SK-N-SH (cell line): ENCODE data around the gene RCOR1. TPM values are rescaled to one million over a fixed set of nuclear protein-coding genes. Genes with fewer than 3 reads are reported as not detected.

Experiments
- CTCF ChIA-PET: fragments of 300-600, 350-600 bp; formaldehyde crosslinking; extraction: SDS; loops from one replicate; lab custom pipeline; 2021; lab: Yijun Ruan, JAX
- POLR2A ChIA-PET: fragments of 350-600 bp; sonication (Branson Sonifier 250); formaldehyde crosslinking; extraction: SDS; loops from one replicate; lab custom pipeline; 2020; ENCODE audit warnings: antibody characterized with exemption, inconsistent platforms; lab: Yijun Ruan, JAX
- DNase-seq: peaks from one replicate; pipeline ENCODE4 v3.0.0; 2012
- H2AFZ ChIP-seq: fragments of 200-600 bp; sonication (generic); 2 replicates; pipeline ENCODE4 v1.8.1; 2016; ENCODE audit warnings: antibody characterized with exemption, mild to moderate bottlenecking, low read depth
- H3F3A ChIP-seq: fragments of 200-600 bp; sonication (generic); replicated peaks from 2 replicates; pipeline ENCODE3; 2016; ENCODE audit warnings: antibody characterized with exemption, mild to moderate bottlenecking; ENCODE audit not compliant: insufficient read depth
- H3K27ac ChIP-seq, 2 experiments: fragments of 200-500 bp in 1 of 2; fragments of 200-600 bp in 1 of 2; sonication (Bioruptor generic) in 1 of 2; sonication (generic), shearing (Covaris generic) in 1 of 2; 2 replicates each; pipeline versions ENCODE4 v1.5.1 to v1.6.1; 2014 to 2016; ENCODE audit warnings: low read depth in 2 of 2, inconsistent platforms in 1 of 2, low read length in 1 of 2, mild to moderate bottlenecking in 1 of 2, mixed read lengths in 1 of 2
- H3K27me3 ChIP-seq: fragments of 200-600 bp; sonication (generic), shearing (Covaris generic); 2 replicates; pipeline ENCODE4 v1.6.1; 2016; ENCODE audit warnings: mixed run types; ENCODE audit not compliant: insufficient read depth
- H3K36me3 ChIP-seq, 2 experiments: fragments of 200-500 bp in 1 of 2; fragments of 200-600 bp in 1 of 2; sonication (Bioruptor generic) in 1 of 2; sonication (generic) in 1 of 2; replicated peaks in 1 of 2; 2 replicates each; pipeline versions ENCODE3 to v1.5.1; 2014 to 2016; ENCODE audit warnings: low read length in 1 of 2, mild to moderate bottlenecking in 1 of 2; ENCODE audit not compliant: insufficient read depth in 2 of 2, control insufficient read depth in 1 of 2
- H3K4me1 ChIP-seq, 2 experiments: fragments of 200-500 bp in 1 of 2; fragments of 200-600 bp in 1 of 2; sonication (Bioruptor generic) in 1 of 2; sonication (generic), shearing (Covaris generic) in 1 of 2; 2 replicates each; pipeline versions ENCODE4 v1.5.1 to v1.6.1; 2014 to 2016; ENCODE audit warnings: low read depth in 1 of 2, low read length in 1 of 2, mixed run types in 1 of 2; ENCODE audit not compliant: insufficient read depth in 2 of 2, control insufficient read depth in 1 of 2
- H3K4me2 ChIP-seq: fragments of 200-600 bp; sonication (generic), shearing (Covaris generic); 2 replicates; pipeline ENCODE4 v1.6.1; 2017; ENCODE audit warnings: mixed run types
- H3K4me3 ChIP-seq, 2 experiments: fragments of 200-500 bp in 1 of 2; fragments of 200-600 bp in 1 of 2; sonication (Bioruptor generic) in 1 of 2; sonication (generic), shearing (Covaris generic) in 1 of 2; 2 replicates each; pipeline versions ENCODE4 v1.5.1 to v1.8.1; 2014 to 2016; ENCODE audit warnings: low read depth in 2 of 2, inconsistent platforms in 1 of 2, low read length in 1 of 2, mild to moderate bottlenecking in 1 of 2, mixed read lengths in 1 of 2, moderate library complexity in 1 of 2
- H3K79me2 ChIP-seq: fragments of 200-600 bp; sonication (generic); 2 replicates; pipeline ENCODE4 v1.8.1; 2017; ENCODE audit warnings: mild to moderate bottlenecking; ENCODE audit not compliant: insufficient read depth
- H3K9ac ChIP-seq: fragments of 200-600 bp; sonication (generic); 2 replicates; pipeline ENCODE4 v1.6.1; 2017; ENCODE audit warnings: mixed run types
- H3K9me2 ChIP-seq: fragments of 200-600 bp; sonication (generic); 2 replicates; pipeline ENCODE4 v1.6.1; 2017; ENCODE audit warnings: mixed run types
- H3K9me3 ChIP-seq: fragments of 200-600 bp; sonication (generic); 2 replicates; pipeline ENCODE4 v1.6.1; 2017; ENCODE audit warnings: mixed run types, mild to moderate bottlenecking, moderate library complexity
- H4K20me1 ChIP-seq: fragments of 200-600 bp; sonication (generic); 2 replicates; pipeline ENCODE4 v1.6.1; 2017; ENCODE audit warnings: mild to moderate bottlenecking, mixed run types; ENCODE audit not compliant: insufficient read depth
- ELF1 ChIP-seq: IDR thresholded peaks from 2 replicates; pipeline ENCODE4 v1.4.0; 2012
- EP300 ChIP-seq, 2 experiments: IDR thresholded peaks; 2 replicates each; pipeline versions ENCODE4 v1.4.0 to v1.6.1; 2012; ENCODE audit warnings: borderline replicate concordance in 1 of 2, low read depth in 1 of 2, low read length in 1 of 2
- FOSL2 ChIP-seq: IDR thresholded peaks from 2 replicates; pipeline ENCODE4 v1.4.0; 2012; ENCODE audit warnings: low read depth, mild to moderate bottlenecking, moderate library complexity, borderline replicate concordance
- FOXJ3 ChIP-seq: sonication (generic); formaldehyde crosslinking; IDR thresholded peaks from 2 replicates; pipeline ENCODE4 v1.5.1; 2020; ENCODE audit warnings: mild to moderate bottlenecking, missing genetic modification reagents
- FOXM1 ChIP-seq: IDR thresholded peaks from 2 replicates; pipeline ENCODE4 v1.4.0; 2012; ENCODE audit warnings: low read depth, mild to moderate bottlenecking
- JUND ChIP-seq: IDR thresholded peaks from 2 replicates; pipeline ENCODE4 v1.4.0; 2012
- NFIC ChIP-seq: IDR thresholded peaks from 2 replicates; pipeline ENCODE4 v1.4.0; 2012; ENCODE audit warnings: borderline replicate concordance
- NRF1 ChIP-seq: IDR thresholded peaks from 2 replicates; pipeline ENCODE4 v1.6.1; 2012; ENCODE audit warnings: low read depth, mild to moderate bottlenecking, low read length
- RAD21 ChIP-seq: IDR thresholded peaks from 2 replicates; pipeline ENCODE4 v1.6.1; 2012; ENCODE audit warnings: mild to moderate bottlenecking, low read length
- RCOR1 ChIP-seq: fragments of 150-350 bp; IDR thresholded peaks from 2 replicates; pipeline ENCODE4 v1.6.1; 2017; ENCODE audit warnings: antibody characterized with exemption, low read length
- RXRA ChIP-seq: IDR thresholded peaks from 2 replicates; pipeline ENCODE4 v1.4.0; 2012; ENCODE audit warnings: low read depth, mild to moderate bottlenecking, borderline replicate concordance
- TAF1 ChIP-seq: IDR thresholded peaks from 2 replicates; pipeline ENCODE4 v1.6.1; 2012; ENCODE audit warnings: low read depth, mild to moderate bottlenecking, low read length, moderate library complexity, borderline replicate concordance
- TCF12 ChIP-seq: IDR thresholded peaks from 2 replicates; pipeline ENCODE4 v1.4.0; 2012
- WGBS: methylation state at CpG from one replicate; pipeline ENCODE4 v1.1.6; 2017; ENCODE audit warnings: low lambda C conversion rate; 5-methylcytosine and 5-hydroxymethylcytosine counted together
- polyA plus RNA-seq, 3 experiments: library from polyadenylated mRNA; depleted of rRNA; stranded (reverse); fragments of >200 nt; gene quantifications; 2 replicates each; pipeline ENCODE4 v1.2.3, GENCODE V29; 2012
- TF ChIP-seq, protein P1 (sequence below): IDR thresholded peaks from 2 replicates; pipeline ENCODE4; 2012
- TF ChIP-seq, protein P2 (sequence below): fragments of 200-600 bp; sonication (generic); IDR thresholded peaks from 2 replicates; pipeline ENCODE4 v1.6.1; 2017; ENCODE audit warnings: antibody characterized with exemption, mild to moderate bottlenecking, moderate library complexity
- TF ChIP-seq, protein P3 (sequence below): IDR thresholded peaks from 2 replicates; pipeline ENCODE4 v1.4.0; 2012; ENCODE audit warnings: low read depth, borderline replicate concordance
- TF ChIP-seq, protein P4 (sequence below): fragments of 150-350 bp; IDR thresholded peaks from 2 replicates; pipeline ENCODE4 v1.6.1; 2016; ENCODE audit warnings: mild to moderate bottlenecking, low read depth, low read length

RCOR1 gene
- polyA plus RNA-seq, 1 of the 3 experiments (the other 2 are of a cell fraction), result 8.5 TPM

DNA sequence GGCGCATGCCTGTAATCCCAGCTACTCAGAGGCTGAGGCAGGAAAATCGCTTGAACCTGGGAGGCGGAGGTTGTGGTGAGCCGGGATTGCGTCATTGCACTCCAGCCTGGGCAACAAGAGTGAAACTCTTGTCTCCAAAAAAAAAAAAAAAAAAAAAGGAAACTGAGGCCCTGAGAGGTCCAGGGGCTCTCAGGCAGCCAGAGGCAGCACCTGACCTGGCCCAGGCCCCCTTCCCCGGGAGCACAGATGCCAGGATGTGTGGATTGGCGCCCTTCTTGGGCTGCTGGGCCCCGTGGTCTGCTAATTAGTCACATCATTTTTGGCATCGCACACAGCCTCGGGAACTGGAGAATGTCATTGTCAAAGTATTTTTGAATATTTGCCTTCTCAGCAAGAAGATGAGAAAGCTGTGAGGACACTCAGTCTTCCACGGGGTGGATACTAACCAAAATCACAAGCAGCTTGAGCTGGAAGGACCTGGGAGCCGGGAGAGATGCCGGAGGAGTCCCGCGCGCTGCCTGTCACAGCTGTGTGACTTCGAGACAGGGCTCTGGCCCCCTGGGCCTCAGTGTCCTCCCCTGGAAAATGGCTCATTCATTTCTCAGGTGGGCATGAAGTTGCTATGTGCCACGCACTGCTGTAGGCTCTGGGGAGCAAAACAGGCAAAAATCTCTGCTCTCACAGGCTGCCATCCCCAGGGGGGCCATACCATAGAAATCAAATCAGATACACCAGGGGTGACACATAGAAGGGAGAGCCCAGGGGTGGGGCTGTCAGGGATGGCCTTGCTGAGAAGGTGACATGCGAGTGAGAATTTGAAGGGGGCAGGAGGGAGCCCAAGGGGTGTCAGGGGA is 12.5 kb upstream of the RCOR1 start:
- ChIA-PET CTCF (interaction anchor here (1.7 to 1.9 kb wide), 3 partner anchors 15 to 56 kb away, joined by 3 to 7 read pairs (median 7); no protein-coding TSS in a partner anchor), POLR2A (no interaction called here)
- Histone ChIP-seq H3K27ac (0 out of 4 replicates have a peak overlapping the region, but pooled peaks of 1 of the 2 experiments have one; percentile 3), H3K4me3 (no peak overlapping the region), H3K9ac (no peak overlapping the region; the same call in 1 of the 2 replicates), H3K9me3 (no peaks in the 10 kb centered on the region), H3K36me3 (no peaks in the 10 kb centered on the region), H3K79me2 (no peaks in the 10 kb centered on the region), H3K4me2 (peak overlapping the region; percentile 20; the same call in 1 of the 2 replicates), H3K9me2 (no peaks in the 10 kb centered on the region), H3K4me1 (peaks cover 9% of the 10 kb centered on the region in 2 experiments; a peak in 3 of 4 replicates), H3K27me3 (no peaks in the 10 kb centered on the region), H3F3A (peaks cover 4% of the 10 kb centered on the region), H2AFZ (no peak overlapping the region; the same call in 1 of the 2 replicates), H4K20me1 (no peaks in the 10 kb centered on the region)
- peak; percentile 66 for DNase-seq
- TF ChIP-seq, protein P1, sequence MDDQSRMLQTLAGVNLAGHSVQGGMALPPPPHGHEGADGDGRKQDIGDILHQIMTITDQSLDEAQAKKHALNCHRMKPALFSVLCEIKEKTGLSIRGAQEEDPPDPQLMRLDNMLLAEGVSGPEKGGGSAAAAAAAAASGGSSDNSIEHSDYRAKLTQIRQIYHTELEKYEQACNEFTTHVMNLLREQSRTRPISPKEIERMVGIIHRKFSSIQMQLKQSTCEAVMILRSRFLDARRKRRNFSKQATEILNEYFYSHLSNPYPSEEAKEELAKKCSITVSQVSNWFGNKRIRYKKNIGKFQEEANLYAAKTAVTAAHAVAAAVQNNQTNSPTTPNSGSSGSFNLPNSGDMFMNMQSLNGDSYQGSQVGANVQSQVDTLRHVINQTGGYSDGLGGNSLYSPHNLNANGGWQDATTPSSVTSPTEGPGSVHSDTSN, result peak; percentile 36; the same call in 1 of the 2 replicates
- TF ChIP-seq NFIC (peak; percentile 65; the same call in 1 of the 2 replicates), TAF1 (no peak), TCF12 (peak; percentile 81), FOXJ3 (CRISPR knock-in tag) (no peak), FOSL2 (peak; percentile 23; the same call in 1 of the 2 replicates)
- TF ChIP-seq, protein P2, sequence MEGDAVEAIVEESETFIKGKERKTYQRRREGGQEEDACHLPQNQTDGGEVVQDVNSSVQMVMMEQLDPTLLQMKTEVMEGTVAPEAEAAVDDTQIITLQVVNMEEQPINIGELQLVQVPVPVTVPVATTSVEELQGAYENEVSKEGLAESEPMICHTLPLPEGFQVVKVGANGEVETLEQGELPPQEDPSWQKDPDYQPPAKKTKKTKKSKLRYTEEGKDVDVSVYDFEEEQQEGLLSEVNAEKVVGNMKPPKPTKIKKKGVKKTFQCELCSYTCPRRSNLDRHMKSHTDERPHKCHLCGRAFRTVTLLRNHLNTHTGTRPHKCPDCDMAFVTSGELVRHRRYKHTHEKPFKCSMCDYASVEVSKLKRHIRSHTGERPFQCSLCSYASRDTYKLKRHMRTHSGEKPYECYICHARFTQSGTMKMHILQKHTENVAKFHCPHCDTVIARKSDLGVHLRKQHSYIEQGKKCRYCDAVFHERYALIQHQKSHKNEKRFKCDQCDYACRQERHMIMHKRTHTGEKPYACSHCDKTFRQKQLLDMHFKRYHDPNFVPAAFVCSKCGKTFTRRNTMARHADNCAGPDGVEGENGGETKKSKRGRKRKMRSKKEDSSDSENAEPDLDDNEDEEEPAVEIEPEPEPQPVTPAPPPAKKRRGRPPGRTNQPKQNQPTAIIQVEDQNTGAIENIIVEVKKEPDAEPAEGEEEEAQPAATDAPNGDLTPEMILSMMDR, result no peak
- 56% methylated on average over 16 of the region's 19 CpGs for WGBS

DNA sequence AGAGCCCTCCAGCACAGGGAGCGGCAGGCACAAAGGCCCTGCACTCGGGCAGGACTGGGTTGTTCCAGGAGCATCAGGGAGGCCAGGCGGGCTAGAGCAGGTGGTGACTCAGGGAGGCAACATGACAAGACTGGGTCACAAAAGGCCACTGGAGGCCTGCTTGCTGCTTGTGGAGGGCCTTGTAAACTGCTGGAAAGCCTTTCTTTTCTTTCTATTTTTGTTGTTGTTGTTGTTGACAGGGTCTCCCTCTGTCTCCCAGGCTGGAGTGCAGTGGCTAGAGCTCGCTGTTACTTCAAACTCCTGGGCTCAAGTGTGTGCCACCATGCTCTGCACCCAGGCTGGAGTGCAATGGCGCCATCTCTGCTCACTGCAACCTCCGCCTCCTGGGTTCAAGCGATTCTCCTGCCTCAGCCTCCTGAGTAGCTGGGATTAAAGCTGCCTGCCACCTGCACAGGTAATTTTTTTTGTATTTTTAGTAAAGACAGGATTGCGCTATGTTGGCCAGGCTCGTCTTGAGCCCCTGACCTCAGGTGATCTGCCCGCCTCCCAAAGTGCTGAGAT is 11.8 kb upstream of the RCOR1 start:
- no peak overlapping the region; the same call in 1 of the 2 replicates for H2AFZ ChIP-seq
- H3K27me3 ChIP-seq, result no peaks in the 10 kb centered on the region
- H4K20me1 ChIP-seq, result no peaks in the 10 kb centered on the region
- H3K9me2 ChIP-seq, result no peaks in the 10 kb centered on the region
- WGBS, result 93% methylated on average over 8 of the region's 10 CpGs
- H3F3A ChIP-seq, result peaks cover 4% of the 10 kb centered on the region
- H3K79me2 ChIP-seq, result no peaks in the 10 kb centered on the region
- H3K9me3 ChIP-seq, result no peaks in the 10 kb centered on the region
- no peak overlapping the region for H3K27ac ChIP-seq
- CTCF ChIA-PET, result interaction anchor here (0.9 to 1.9 kb wide), 4 partner anchors 14 to 56 kb away, joined by 3 to 7 read pairs (median 5); no protein-coding TSS in a partner anchor
- POLR2A ChIA-PET, result no interaction called here
- DNase-seq, result no peak
- peaks cover 9% of the 10 kb centered on the region in 2 experiments; a peak in 3 of 4 replicates for H3K4me1 ChIP-seq
- no peaks in the 10 kb centered on the region for H3K36me3 ChIP-seq
- peak overlapping the region; percentile 20; the same call in 1 of the 2 replicates for H3K4me2 ChIP-seq
- TF ChIP-seq RCOR1 (no peak), RXRA (no peak), JUND (no peak), EP300 (IDR thresholded peaks at IDR 0.05; ENCODE audit: borderline replicate concordance in 1 of 2, low read depth in 1 of 2, low read length in 1 of 2) (no peak), TAF1 (no peak), ELF1 (no peak), NRF1 (no peak), NFIC (no peak), FOXM1 (no peak), RAD21 (no peak)
- TF ChIP-seq, protein P3, sequence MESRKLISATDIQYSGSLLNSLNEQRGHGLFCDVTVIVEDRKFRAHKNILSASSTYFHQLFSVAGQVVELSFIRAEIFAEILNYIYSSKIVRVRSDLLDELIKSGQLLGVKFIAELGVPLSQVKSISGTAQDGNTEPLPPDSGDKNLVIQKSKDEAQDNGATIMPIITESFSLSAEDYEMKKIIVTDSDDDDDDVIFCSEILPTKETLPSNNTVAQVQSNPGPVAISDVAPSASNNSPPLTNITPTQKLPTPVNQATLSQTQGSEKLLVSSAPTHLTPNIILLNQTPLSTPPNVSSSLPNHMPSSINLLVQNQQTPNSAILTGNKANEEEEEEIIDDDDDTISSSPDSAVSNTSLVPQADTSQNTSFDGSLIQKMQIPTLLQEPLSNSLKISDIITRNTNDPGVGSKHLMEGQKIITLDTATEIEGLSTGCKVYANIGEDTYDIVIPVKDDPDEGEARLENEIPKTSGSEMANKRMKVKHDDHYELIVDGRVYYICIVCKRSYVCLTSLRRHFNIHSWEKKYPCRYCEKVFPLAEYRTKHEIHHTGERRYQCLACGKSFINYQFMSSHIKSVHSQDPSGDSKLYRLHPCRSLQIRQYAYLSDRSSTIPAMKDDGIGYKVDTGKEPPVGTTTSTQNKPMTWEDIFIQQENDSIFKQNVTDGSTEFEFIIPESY, result no peak
- TF ChIP-seq, protein P4, sequence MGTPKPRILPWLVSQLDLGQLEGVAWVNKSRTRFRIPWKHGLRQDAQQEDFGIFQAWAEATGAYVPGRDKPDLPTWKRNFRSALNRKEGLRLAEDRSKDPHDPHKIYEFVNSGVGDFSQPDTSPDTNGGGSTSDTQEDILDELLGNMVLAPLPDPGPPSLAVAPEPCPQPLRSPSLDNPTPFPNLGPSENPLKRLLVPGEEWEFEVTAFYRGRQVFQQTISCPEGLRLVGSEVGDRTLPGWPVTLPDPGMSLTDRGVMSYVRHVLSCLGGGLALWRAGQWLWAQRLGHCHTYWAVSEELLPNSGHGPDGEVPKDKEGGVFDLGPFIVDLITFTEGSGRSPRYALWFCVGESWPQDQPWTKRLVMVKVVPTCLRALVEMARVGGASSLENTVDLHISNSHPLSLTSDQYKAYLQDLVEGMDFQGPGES, result no peak
- TF ChIP-seq, all 33 proteins: peak for 0
- H3K4me3 ChIP-seq, result no peak overlapping the region
- H3K9ac ChIP-seq, result no peak overlapping the region; the same call in 1 of the 2 replicates
